ENCODE measurements around the gene PPM1D.

The PPM1D gene

DNA sequence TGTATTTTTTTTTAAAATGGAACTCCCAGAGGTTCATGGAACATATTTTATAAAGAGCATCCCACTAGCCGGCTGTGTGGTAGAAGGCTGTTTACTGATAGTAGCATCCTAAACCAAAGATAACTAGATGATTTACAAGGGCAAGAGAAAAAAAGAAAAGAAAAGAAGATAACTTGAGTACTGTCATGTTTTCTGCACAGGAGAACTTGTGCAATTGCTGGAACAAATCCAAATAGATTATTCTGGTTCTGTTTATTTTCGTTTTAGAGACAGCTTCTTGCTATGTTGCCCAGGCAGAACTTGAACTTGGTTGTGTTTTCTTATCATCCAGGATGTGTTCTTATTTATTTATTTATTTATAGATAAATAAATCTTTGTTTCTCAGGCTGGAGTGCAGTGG is 20.9 kb upstream of the PPM1D start:
- TF ChIP-seq, protein P1, sequence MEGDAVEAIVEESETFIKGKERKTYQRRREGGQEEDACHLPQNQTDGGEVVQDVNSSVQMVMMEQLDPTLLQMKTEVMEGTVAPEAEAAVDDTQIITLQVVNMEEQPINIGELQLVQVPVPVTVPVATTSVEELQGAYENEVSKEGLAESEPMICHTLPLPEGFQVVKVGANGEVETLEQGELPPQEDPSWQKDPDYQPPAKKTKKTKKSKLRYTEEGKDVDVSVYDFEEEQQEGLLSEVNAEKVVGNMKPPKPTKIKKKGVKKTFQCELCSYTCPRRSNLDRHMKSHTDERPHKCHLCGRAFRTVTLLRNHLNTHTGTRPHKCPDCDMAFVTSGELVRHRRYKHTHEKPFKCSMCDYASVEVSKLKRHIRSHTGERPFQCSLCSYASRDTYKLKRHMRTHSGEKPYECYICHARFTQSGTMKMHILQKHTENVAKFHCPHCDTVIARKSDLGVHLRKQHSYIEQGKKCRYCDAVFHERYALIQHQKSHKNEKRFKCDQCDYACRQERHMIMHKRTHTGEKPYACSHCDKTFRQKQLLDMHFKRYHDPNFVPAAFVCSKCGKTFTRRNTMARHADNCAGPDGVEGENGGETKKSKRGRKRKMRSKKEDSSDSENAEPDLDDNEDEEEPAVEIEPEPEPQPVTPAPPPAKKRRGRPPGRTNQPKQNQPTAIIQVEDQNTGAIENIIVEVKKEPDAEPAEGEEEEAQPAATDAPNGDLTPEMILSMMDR (IDR thresholded peaks at IDR 0.05; ENCODE audit: low read depth, low read length), result no peak
- H3K4me3 ChIP-seq (ENCODE audit: low read depth, low read length), result no peak overlapping the region
- no peak for DNase-seq (ENCODE audit: low read depth, low spot score)
- in situ Hi-C loops (cut with HindIII; ENCODE audit: low sequenced_read_pairs), result no loop called here

DNA sequence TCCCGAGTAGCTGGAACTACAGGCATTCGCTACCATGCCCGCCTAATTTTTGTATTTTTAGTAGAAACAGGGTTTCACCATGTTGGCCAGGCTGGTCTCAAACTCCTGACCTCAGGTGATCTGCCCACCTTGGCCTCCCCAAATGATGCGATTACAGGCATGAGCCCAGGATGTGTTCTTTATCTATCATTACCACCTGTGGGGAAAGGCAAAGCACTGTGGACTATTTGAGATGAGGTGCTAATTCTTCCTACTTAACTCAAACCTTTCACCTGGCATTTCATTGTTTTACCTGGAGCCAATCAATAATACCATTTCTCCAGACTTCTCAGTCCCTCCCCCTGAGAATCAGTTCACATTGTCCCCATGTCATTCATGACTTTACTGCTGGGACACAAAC is 20.4 kb upstream of the PPM1D start:
- in situ Hi-C loops (cut with HindIII; ENCODE audit: low sequenced_read_pairs), result no loop called here
- TF ChIP-seq, protein P1 (IDR thresholded peaks at IDR 0.05; ENCODE audit: low read depth, low read length), result no peak
- no peak overlapping the region for H3K4me3 ChIP-seq (ENCODE audit: low read depth, low read length)
- DNase-seq (ENCODE audit: low read depth, low spot score), result no peak

DNA sequence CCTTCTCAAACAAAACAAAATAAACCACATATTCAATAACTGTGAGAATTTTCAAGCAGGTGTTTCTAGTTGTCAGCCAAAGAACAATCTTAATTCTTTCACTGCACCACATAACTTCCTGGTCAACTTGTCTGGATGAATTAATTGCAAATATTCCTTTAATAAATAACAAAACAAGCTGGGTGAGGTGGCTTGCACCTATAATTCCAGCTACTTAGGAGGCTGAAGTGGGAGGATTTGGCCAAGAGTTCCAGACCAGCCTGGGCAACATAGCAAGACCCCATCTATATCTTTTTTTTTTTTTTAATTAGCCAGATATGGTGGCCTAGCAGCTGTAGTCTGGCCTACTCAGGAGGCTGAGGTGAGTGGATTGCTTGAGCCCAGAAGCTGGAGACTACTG is 17.0 kb upstream of the PPM1D start:
- in situ Hi-C loops (cut with HindIII; ENCODE audit: low sequenced_read_pairs), result no loop called here
- no peak overlapping the region for H3K4me3 ChIP-seq (ENCODE audit: low read depth, low read length)
- DNase-seq (ENCODE audit: low read depth, low spot score), result no peak
- TF ChIP-seq, protein P1 (IDR thresholded peaks at IDR 0.05; ENCODE audit: low read depth, low read length), result no peak

DNA sequence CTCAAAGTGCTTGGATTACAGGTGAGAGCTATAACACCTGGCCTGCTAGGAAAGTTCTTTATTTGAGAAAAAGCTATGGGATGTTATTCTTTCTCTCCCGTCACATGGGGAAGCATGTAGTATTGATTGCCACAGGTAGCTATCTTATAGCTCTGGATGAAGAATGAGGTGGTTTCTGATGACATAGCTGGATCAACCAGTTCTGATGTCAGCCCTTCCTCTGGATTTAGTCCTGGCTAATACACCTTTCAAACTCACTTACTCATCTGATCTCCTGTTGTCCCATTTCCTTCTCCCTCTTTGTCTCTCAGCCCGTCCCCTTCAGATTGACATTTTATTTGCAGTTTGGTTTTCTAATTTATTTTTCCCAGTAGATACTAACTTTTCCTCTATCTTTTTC is 14.1 kb upstream of the PPM1D start:
- no peak for DNase-seq (ENCODE audit: low read depth, low spot score)
- in situ Hi-C loops (cut with HindIII; ENCODE audit: low sequenced_read_pairs), result no loop called here
- TF ChIP-seq, protein P1 (IDR thresholded peaks at IDR 0.05; ENCODE audit: low read depth, low read length), result no peak

DNA sequence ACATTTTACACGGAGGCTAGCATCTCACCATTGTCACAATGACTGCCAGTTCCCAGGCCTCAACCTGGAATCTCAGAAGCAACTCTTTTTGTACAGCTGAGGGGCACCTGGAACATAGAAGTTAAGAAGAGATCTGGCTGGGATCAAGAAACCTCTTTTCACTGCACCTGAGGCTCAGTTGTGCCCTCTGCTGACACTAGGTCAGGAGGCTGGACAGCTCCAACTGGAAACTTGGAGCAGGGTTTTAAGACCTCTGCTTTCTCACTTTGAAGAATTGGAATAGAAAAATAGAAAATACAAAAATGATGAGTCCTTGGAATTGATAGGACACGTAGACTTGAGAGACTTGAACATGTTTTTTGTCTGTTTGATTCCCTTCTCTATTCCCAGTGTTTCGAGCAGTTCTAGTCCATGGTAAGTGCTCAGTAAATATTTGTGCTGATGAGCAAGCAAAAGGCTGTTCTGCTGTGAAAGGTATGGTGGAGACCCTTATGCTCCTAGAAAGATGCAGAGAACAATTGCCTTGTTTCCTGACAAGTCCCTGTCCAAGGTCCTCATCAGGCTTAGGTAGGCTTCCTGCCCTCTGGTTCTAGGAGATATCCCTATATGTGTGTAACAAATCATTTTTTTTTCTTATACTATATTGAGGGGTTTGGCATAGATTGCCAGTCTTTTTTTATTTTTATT is 13.6 kb upstream of the PPM1D start:
- TF ChIP-seq, protein P1 (IDR thresholded peaks at IDR 0.05; ENCODE audit: low read depth, low read length), result peak; percentile 16
- H3K4me3 ChIP-seq (ENCODE audit: low read depth, low read length), result no peak overlapping the region
- DNase-seq (ENCODE audit: low read depth, low spot score), result no peak
- in situ Hi-C loops (cut with HindIII; ENCODE audit: low sequenced_read_pairs), result no loop called here

More for the DNA sequence above, 14.1 kb upstream of the PPM1D start:
- H3K4me3 ChIP-seq (ENCODE audit: low read depth, low read length), result no peak overlapping the region

DNA sequence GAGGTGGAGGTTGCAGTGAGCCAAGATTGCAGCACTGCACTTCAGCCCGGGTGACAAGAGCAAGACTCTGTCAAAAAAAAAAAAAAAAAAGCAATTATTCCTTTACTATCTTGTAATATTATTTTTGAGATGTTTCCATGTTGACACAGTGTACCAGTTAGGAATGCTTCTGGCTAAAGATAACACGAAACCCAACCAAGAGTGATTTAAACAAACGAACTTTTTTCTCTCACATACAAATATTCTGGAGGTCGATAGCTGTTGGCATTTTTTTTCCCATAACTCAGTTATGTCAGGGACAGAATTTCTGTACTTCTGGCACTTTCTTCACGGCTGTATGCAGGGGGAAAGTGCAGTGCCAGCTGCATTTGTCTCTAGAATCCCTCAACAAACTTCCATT is 9.9 kb upstream of the PPM1D start:
- TF ChIP-seq, protein P1 (IDR thresholded peaks at IDR 0.05; ENCODE audit: low read depth, low read length), result no peak
- DNase-seq (ENCODE audit: low read depth, low spot score), result no peak
- H3K4me3 ChIP-seq (ENCODE audit: low read depth, low read length), result no peak overlapping the region
- in situ Hi-C loops (cut with HindIII; ENCODE audit: low sequenced_read_pairs), result no loop called here

Data from astrocyte of the spinal cord (primary cell).